CD14-positive monocyte (primary cell): ENCODE measurements around the gene ID1. TPM values are rescaled to one million over a fixed set of nuclear protein-coding genes. Genes with fewer than 3 reads are reported as not detected.

Source experiments
- DNase-seq, 3 donors: peaks; one replicate each; pipeline ENCODE4 v3.0.0-alpha.2; 2011 to 2022
- H2AFZ ChIP-seq: 2 replicates; pipeline ENCODE4 v1.6.0; 2012; ENCODE audit warnings: mild to moderate bottlenecking, low read depth, low read length, inconsistent platforms; ENCODE audit not compliant: insufficient read depth, poor library complexity, severe bottlenecking
- H3K27ac ChIP-seq, 2 donors: 1 replicate in 1 of 2; 2 replicates in 1 of 2; pipeline ENCODE4 v1.5.1; 2012 to 2013; ENCODE audit warnings: low read length in 2 of 2, control low read depth in 1 of 2, inconsistent platforms in 1 of 2, low read depth in 1 of 2, mild to moderate bottlenecking in 1 of 2
- H3K27me3 ChIP-seq, 2 donors: one replicate each; pipeline versions ENCODE4 v1.6.0 to v1.6.1; 2011 to 2013; ENCODE audit warnings: low read length in 2 of 2; ENCODE audit not compliant: control insufficient read depth in 2 of 2, insufficient read depth in 2 of 2
- H3K36me3 ChIP-seq, 2 donors: replicated peaks in 1 of 2; 1 replicate in 1 of 2; 2 replicates in 1 of 2; pipeline versions ENCODE4 v1.5.1 to v1.6.1; 2012 to 2013; ENCODE audit warnings: low read length in 2 of 2, control low read depth in 1 of 2, inconsistent platforms in 1 of 2, mild to moderate bottlenecking in 1 of 2; ENCODE audit not compliant: insufficient read depth in 2 of 2, control insufficient read depth in 1 of 2
- H3K4me1 ChIP-seq, 2 donors: 1 replicate in 1 of 2; 2 replicates in 1 of 2; pipeline versions ENCODE4 v1.5.1 to v1.6.1; 2012 to 2013; ENCODE audit warnings: low read length in 2 of 2, control low read depth in 1 of 2, inconsistent platforms in 1 of 2, mild to moderate bottlenecking in 1 of 2, moderate library complexity in 1 of 2; ENCODE audit not compliant: insufficient read depth in 2 of 2, control insufficient read depth in 1 of 2
- H3K4me2 ChIP-seq: replicated peaks from 2 replicates; pipeline ENCODE3; 2012; ENCODE audit warnings: low read length, moderate library complexity, mild to moderate bottlenecking; ENCODE audit not compliant: poor library complexity, severe bottlenecking; ENCODE audit errors: extremely low read depth
- H3K4me3 ChIP-seq, 3 experiments: fragments of 200-600 bp in 1 of 3; sonication (generic) in 1 of 3; replicated peaks in 1 of 3; 1 replicate in 2 of 3; 2 replicates in 1 of 3; pipeline ENCODE4 v1.5.1; 2011 to 2013; ENCODE audit warnings: low read length in 3 of 3, mild to moderate bottlenecking in 3 of 3, control low read depth in 2 of 3, low read depth in 2 of 3, inconsistent platforms in 1 of 3, moderate library complexity in 1 of 3
- H3K79me2 ChIP-seq: 2 replicates; pipeline ENCODE4 v1.6.0; 2012; ENCODE audit warnings: mild to moderate bottlenecking, control low read depth, inconsistent platforms, low read length, moderate library complexity; ENCODE audit not compliant: insufficient read depth
- H3K9ac ChIP-seq: 2 replicates; pipeline ENCODE4 v1.6.0; 2017; ENCODE audit warnings: low read length, mild to moderate bottlenecking; ENCODE audit not compliant: insufficient read depth, poor library complexity, severe bottlenecking
- H3K9me3 ChIP-seq, 2 donors: replicated peaks in 1 of 2; 1 replicate in 1 of 2; 2 replicates in 1 of 2; pipeline versions ENCODE4 v1.5.1 to v1.6.1; 2012 to 2013; ENCODE audit warnings: low read length in 2 of 2, control low read depth in 1 of 2; ENCODE audit not compliant: control insufficient read depth in 1 of 2, insufficient read depth in 1 of 2
- H4K20me1 ChIP-seq: 2 replicates; pipeline ENCODE4 v1.6.0; 2012; ENCODE audit warnings: mild to moderate bottlenecking, low read length, control low read depth, moderate library complexity; ENCODE audit not compliant: insufficient read depth
- H3K27ac Mint-ChIP-seq, 7 donors: one replicate each; pipeline ENCODE4 v1.8.0; 2020; ENCODE audit warnings: mild to moderate bottlenecking in 7 of 7, mixed read lengths in 7 of 7, moderate library complexity in 6 of 7, inconsistent platforms in 2 of 7
- H3K27me3 Mint-ChIP-seq, 3 donors: one replicate each; pipeline ENCODE4 v1.8.0; 2021 to 2022; ENCODE audit warnings: low read depth in 3 of 3, mild to moderate bottlenecking in 3 of 3, mixed read lengths in 3 of 3, moderate library complexity in 3 of 3, inconsistent platforms in 1 of 3
- H3K36me3 Mint-ChIP-seq, 2 donors: one replicate each; pipeline ENCODE4 v1.8.0; 2020; ENCODE audit warnings: mixed read lengths in 2 of 2, inconsistent platforms in 1 of 2, mild to moderate bottlenecking in 1 of 2
- H3K4me1 Mint-ChIP-seq: one replicate; pipeline ENCODE4 v1.8.0; 2020; ENCODE audit warnings: mild to moderate bottlenecking, mixed read lengths
- H3K4me3 Mint-ChIP-seq, 2 donors: one replicate each; pipeline ENCODE4 v1.8.0; 2020; ENCODE audit warnings: mild to moderate bottlenecking in 2 of 2, mixed read lengths in 2 of 2, moderate library complexity in 1 of 2
- H3K9me3 Mint-ChIP-seq, 7 donors: one replicate each; pipeline ENCODE4 v1.8.0; 2020 to 2022; ENCODE audit warnings: mixed read lengths in 7 of 7, mild to moderate bottlenecking in 6 of 7, moderate library complexity in 6 of 7, inconsistent platforms in 2 of 7
- WGBS: methylation state at CpG from one replicate; pipeline ENCODE4 v1.1.5; 2013; ENCODE audit warnings: missing lambda C conversion rate; ENCODE audit not compliant: insufficient coverage; 5-methylcytosine and 5-hydroxymethylcytosine counted together
- intact Hi-C, 2 donors: fragments of 100-400 bp; cut with micrococcal nuclease; formaldehyde crosslinking; loops; one replicate each; pipeline versions ENCODE4 v1.15.0 to v1.15.1; 2023
- polyA plus RNA-seq, 3 donors: library from polyadenylated mRNA; depleted of rRNA in 1 of 3; unstranded in 2 of 3; stranded (reverse) in 1 of 3; fragments of 300-500 nt in 2 of 3; fragments of >200 nt in 1 of 3; fragmentation: Illumina TruSeq in 2 of 3; gene quantifications; 1 replicate in 2 of 3; 2 replicates in 1 of 3; pipeline ENCODE4 v1.2.3, GENCODE V29; 2012 to 2021
- TF ChIP-seq, protein P1 (sequence below): fragments of 200-600 bp; IDR thresholded peaks from one replicate; pipeline ENCODE4 v1.8.0; 2022; ENCODE audit warnings: antibody characterized with exemption, mild to moderate bottlenecking

ID1 gene
- polyA plus RNA-seq, 3 donors = 3.9 to 129 (median 12.5) TPM

DNA sequence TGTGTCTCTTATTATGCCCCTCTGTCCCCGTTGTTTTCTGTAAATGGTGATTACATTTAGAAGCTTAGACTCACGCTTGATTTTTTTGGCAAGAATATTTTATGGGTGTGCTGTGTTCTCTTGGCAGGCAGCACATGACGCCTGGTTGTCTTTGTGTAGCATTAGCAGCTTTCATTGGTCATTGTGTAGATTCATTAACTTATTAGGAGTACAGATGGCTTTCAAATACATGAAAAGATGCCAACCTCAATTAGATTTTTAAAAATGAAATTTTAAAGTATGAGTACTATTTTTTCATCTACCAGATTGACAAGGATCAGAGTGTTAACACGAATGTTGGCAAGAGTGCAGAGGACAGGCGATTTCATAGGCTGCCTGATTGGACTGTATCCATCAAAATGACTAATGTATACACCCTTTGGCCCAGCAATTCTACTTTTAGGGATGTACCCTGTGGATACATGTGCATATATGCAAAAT is 47.9 kb downstream of the ID1 start:
- Histone ChIP-seq H3K4me1 (no peaks in the 10 kb centered on the region), H3K27me3 (no peaks in the 10 kb centered on the region), H3K9me3 (no peaks in the 10 kb centered on the region), H3K79me2 (no peaks in the 10 kb centered on the region), H3K4me3 (no peak overlapping the region), H3K27ac (no peak overlapping the region), H4K20me1 (no peaks in the 10 kb centered on the region), H2AFZ (no peak overlapping the region), H3K36me3 (no peaks in the 10 kb centered on the region), H3K9ac (no peak overlapping the region), H3K4me2 (no peak overlapping the region)
- DNase-seq = no peak
- Mint-ChIP-seq H3K27me3 (peaks cover 3 to 4% (median 4%) of the 10 kb centered on the region in 3 donors), H3K27ac (no peak overlapping the region), H3K36me3 (no peaks in the 10 kb centered on the region), H3K4me3 (no peak overlapping the region), H3K4me1 (no peaks in the 10 kb centered on the region), H3K9me3 (no peaks in the 10 kb centered on the region)
- no CpG with 5 or more reads among the region's 5 CpGs for WGBS
- TF ChIP-seq, protein P1, sequence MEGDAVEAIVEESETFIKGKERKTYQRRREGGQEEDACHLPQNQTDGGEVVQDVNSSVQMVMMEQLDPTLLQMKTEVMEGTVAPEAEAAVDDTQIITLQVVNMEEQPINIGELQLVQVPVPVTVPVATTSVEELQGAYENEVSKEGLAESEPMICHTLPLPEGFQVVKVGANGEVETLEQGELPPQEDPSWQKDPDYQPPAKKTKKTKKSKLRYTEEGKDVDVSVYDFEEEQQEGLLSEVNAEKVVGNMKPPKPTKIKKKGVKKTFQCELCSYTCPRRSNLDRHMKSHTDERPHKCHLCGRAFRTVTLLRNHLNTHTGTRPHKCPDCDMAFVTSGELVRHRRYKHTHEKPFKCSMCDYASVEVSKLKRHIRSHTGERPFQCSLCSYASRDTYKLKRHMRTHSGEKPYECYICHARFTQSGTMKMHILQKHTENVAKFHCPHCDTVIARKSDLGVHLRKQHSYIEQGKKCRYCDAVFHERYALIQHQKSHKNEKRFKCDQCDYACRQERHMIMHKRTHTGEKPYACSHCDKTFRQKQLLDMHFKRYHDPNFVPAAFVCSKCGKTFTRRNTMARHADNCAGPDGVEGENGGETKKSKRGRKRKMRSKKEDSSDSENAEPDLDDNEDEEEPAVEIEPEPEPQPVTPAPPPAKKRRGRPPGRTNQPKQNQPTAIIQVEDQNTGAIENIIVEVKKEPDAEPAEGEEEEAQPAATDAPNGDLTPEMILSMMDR = no peak
- intact Hi-C loops = no loop called here

DNA sequence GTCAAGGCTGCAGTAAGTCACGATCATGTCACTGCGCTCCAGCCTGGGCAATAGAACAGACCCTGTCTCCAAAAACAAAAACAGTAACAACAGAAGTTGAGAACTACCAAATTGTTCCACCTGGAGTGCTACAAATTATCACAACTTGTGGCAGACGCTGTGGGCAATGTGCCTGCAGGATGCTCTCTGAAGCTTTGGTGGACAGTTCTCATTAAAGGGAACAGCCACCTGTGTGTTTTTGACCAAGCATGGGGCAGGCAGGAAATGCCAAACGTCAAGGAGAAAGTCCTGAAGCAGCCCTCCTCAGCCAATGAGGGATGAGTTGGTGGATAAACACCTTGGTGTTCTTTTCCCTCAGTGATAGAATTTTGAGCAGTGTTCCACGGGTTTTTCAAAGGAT is 48.5 kb downstream of the ID1 start:
- Histone ChIP-seq H3K4me3 (no peak overlapping the region), H4K20me1 (no peaks in the 10 kb centered on the region), H3K36me3 (no peaks in the 10 kb centered on the region), H3K9me3 (no peaks in the 10 kb centered on the region), H3K4me2 (no peak overlapping the region), H3K27me3 (no peaks in the 10 kb centered on the region), H3K9ac (no peak overlapping the region), H3K27ac (no peak overlapping the region), H2AFZ (no peak overlapping the region), H3K79me2 (no peaks in the 10 kb centered on the region), H3K4me1 (no peaks in the 10 kb centered on the region)
- Mint-ChIP-seq H3K36me3 (no peaks in the 10 kb centered on the region), H3K27ac (no peak overlapping the region), H3K9me3 (no peaks in the 10 kb centered on the region), H3K4me3 (no peak overlapping the region), H3K4me1 (no peaks in the 10 kb centered on the region), H3K27me3 (peaks cover 3 to 4% (median 4%) of the 10 kb centered on the region in 3 donors)
- no peak for DNase-seq
- TF ChIP-seq, protein P1 = no peak
- 93% methylated on average over 3 of the region's 5 CpGs for WGBS
- intact Hi-C loops = no loop called here
